Measurements from ENCODE around the gene CCDC177.

CCDC177 gene

GRCh38 chr14:69559581-69560011 is 15.1 kb downstream of the CCDC177 start:
- DNase-seq = no peak

- no peak for DNase-seq
Measured at GRCh38 chr14:69558774-69559173, 15.9 kb downstream of the CCDC177 start.

GRCh38 chr14:69554500-69554899 is 20.2 kb downstream of the CCDC177 start:
- no peak for DNase-seq

GRCh38 chr14:69553252-69553651 is 21.4 kb downstream of the CCDC177 start:
- DNase-seq = no peak

GRCh38 chr14:69551511-69551910 is 23.2 kb downstream of the CCDC177 start:
- no peak for DNase-seq

GRCh38 chr14:69548566-69548965 is 26.1 kb downstream of the CCDC177 start:
- no peak for DNase-seq

- DNase-seq = no peak
Measured at GRCh38 chr14:69547701-69548348, 26.8 kb downstream of the CCDC177 start.

- peak; percentile 19 for DNase-seq
Measured at GRCh38 chr14:69543341-69544115, 31.1 kb downstream of the CCDC177 start.

GRCh38 chr14:69542311-69542710 is 32.4 kb downstream of the CCDC177 start:
- DNase-seq = no peak

GRCh38 chr14:69540654-69541335 is 33.9 kb downstream of the CCDC177 start:
- DNase-seq = no peak

GRCh38 chr14:69539631-69540410 is 34.9 kb downstream of the CCDC177 start:
- no peak for DNase-seq

GRCh38 chr14:69538766-69539165 is 35.9 kb downstream of the CCDC177 start:
- DNase-seq = no peak

GRCh38 chr14:69537900-69538299 is 36.8 kb downstream of the CCDC177 start:
- DNase-seq = no peak

GRCh38 chr14:69536971-69537370 is 37.7 kb downstream of the CCDC177 start:
- DNase-seq = no peak

GRCh38 chr14:69535230-69535848 is 39.3 kb downstream of the CCDC177 start:
- DNase-seq = no peak

- DNase-seq = no peak
Measured at GRCh38 chr14:69532561-69533340, 41.9 kb downstream of the CCDC177 start.

GRCh38 chr14:69531135-69531534 is 43.5 kb downstream of the CCDC177 start:
- no peak for DNase-seq

- no peak for DNase-seq
Measured at GRCh38 chr14:69530095-69530494, 44.6 kb downstream of the CCDC177 start.

- DNase-seq = no peak
Measured at GRCh38 chr14:69529563-69529962, 45.1 kb downstream of the CCDC177 start.

- no peak for DNase-seq
Measured at GRCh38 chr14:69528930-69529329, 45.7 kb downstream of the CCDC177 start.

GRCh38 chr14:69528143-69528542 is 46.5 kb downstream of the CCDC177 start:
- no peak for DNase-seq

- DNase-seq = no peak
Measured at GRCh38 chr14:69527635-69528034, 47.0 kb downstream of the CCDC177 start.

All from activated CD8-positive, alpha-beta memory T cell treated with anti-CD3 and anti-CD28 coated beads, Interleukin-2, amount 50 U/mL, for 4 hours (primary cell).